Parathyroid adenoma (tissue), 2 donors: ENCODE results near the gene ARHGEF37.
A peak's percentile ranks its signal among the peaks of the same experiment; 100 is the strongest.

Experiments used
- H2AFZ ChIP-seq: fragments of 300-600 bp; sonication (generic); one replicate; pipeline ENCODE4 v1.7.0; 2017; ENCODE audit warnings: antibody characterized with exemption, mild to moderate bottlenecking
- H3K27ac ChIP-seq: fragments of 300-600 bp; sonication (generic); one replicate; pipeline ENCODE4 v1.7.0; 2017
- H3K27me3 ChIP-seq: fragments of 300-600 bp; sonication (generic); one replicate; pipeline ENCODE4 v1.7.0; 2017; ENCODE audit warnings: low read length; ENCODE audit not compliant: control insufficient read depth, insufficient read depth
- H3K36me3 ChIP-seq: fragments of 300-600 bp; sonication (generic); one replicate; pipeline ENCODE4 v1.7.0; 2017; ENCODE audit warnings: low read length; ENCODE audit not compliant: control insufficient read depth, insufficient read depth
- H3K4me1 ChIP-seq: fragments of 300-600 bp; sonication (generic); one replicate; pipeline ENCODE4 v1.7.0; 2017; ENCODE audit warnings: control low read depth
- H3K4me2 ChIP-seq: fragments of 300-600 bp; sonication (generic); one replicate; pipeline ENCODE4 v1.7.0; 2017; ENCODE audit warnings: low read length
- H3K4me3 ChIP-seq: fragments of 300-600 bp; sonication (generic); one replicate; pipeline ENCODE4 v1.7.0; 2017; ENCODE audit warnings: low read depth, low read length
- H3K79me2 ChIP-seq: fragments of 300-600 bp; sonication (generic); one replicate; pipeline ENCODE4 v1.7.0; 2017; ENCODE audit warnings: control low read depth
- H3K9ac ChIP-seq: fragments of 300-600 bp; sonication (generic); one replicate; pipeline ENCODE4 v1.7.0; 2017; ENCODE audit warnings: mild to moderate bottlenecking
- H3K9me3 ChIP-seq: fragments of 300-600 bp; sonication (generic); one replicate; pipeline ENCODE4 v1.7.0; 2017; ENCODE audit warnings: low read length; ENCODE audit not compliant: control insufficient read depth
- CTCF ChIP-seq: fragments of 300-600 bp; sonication (generic); IDR thresholded peaks from one replicate; pipeline ENCODE4 v1.7.0; 2017; ENCODE audit warnings: antibody characterized with exemption, mild to moderate bottlenecking
- donor health status: primary hyperparathyroidism.

ARHGEF37 gene

GRCh38 chr5:149633476-149634350 is 52.4 kb downstream of the ARHGEF37 start:
- Histone ChIP-seq H3K4me2 (no peak overlapping the region), H3K36me3 (no peaks in the 10 kb centered on the region), H3K27ac (no peak overlapping the region), H3K9me3 (no peaks in the 10 kb centered on the region), H2AFZ (no peak overlapping the region), H3K4me3 (no peak overlapping the region), H3K4me1 (peaks cover 14% of the 10 kb centered on the region), H3K9ac (no peak overlapping the region), H3K79me2 (no peaks in the 10 kb centered on the region), H3K27me3 (no peaks in the 10 kb centered on the region)
- TF ChIP-seq CTCF = no peak

- H3K27me3 ChIP-seq = no peaks in the 10 kb centered on the region
- no peak overlapping the region for H3K4me2 ChIP-seq
- no peaks in the 10 kb centered on the region for H3K79me2 ChIP-seq
- H3K27ac ChIP-seq = no peak overlapping the region
- H3K9me3 ChIP-seq = no peaks in the 10 kb centered on the region
- H3K4me1 ChIP-seq = peaks cover 14% of the 10 kb centered on the region
- no peak overlapping the region for H3K9ac ChIP-seq
- TF ChIP-seq CTCF = no peak
- no peaks in the 10 kb centered on the region for H3K36me3 ChIP-seq
- H3K4me3 ChIP-seq = no peak overlapping the region
- H2AFZ ChIP-seq = no peak overlapping the region
Measured at GRCh38 chr5:149635394-149635793, 54.1 kb downstream of the ARHGEF37 start.

GRCh38 chr5:149636191-149636860 is 55.0 kb downstream of the ARHGEF37 start:
- Histone ChIP-seq H3K9me3 (no peaks in the 10 kb centered on the region), H3K36me3 (no peaks in the 10 kb centered on the region), H3K4me2 (no peak overlapping the region), H3K27ac (no peak overlapping the region), H3K9ac (no peak overlapping the region), H3K4me1 (peaks cover 14% of the 10 kb centered on the region), H3K79me2 (no peaks in the 10 kb centered on the region), H2AFZ (no peak overlapping the region), H3K4me3 (no peak overlapping the region), H3K27me3 (no peaks in the 10 kb centered on the region)
- TF ChIP-seq CTCF = no peak

GRCh38 chr5:149636861-149637246 is 55.6 kb downstream of the ARHGEF37 start:
- Histone ChIP-seq H3K4me1 (peaks cover 11% of the 10 kb centered on the region), H3K9ac (no peak overlapping the region), H3K9me3 (no peaks in the 10 kb centered on the region), H3K4me2 (no peak overlapping the region), H3K4me3 (no peak overlapping the region), H2AFZ (no peak overlapping the region), H3K27me3 (no peaks in the 10 kb centered on the region), H3K27ac (no peak overlapping the region), H3K36me3 (no peaks in the 10 kb centered on the region), H3K79me2 (no peaks in the 10 kb centered on the region)
- peak; percentile 81 for TF ChIP-seq CTCF
